Uterus (tissue), 4 donors: ENCODE data around the gene NOSTRIN. TPM values are rescaled to one million over a fixed set of nuclear protein-coding genes. Genes with fewer than 3 reads are reported as not detected.

Experiments used
- DNase-seq, 2 donors: peaks; one replicate each; pipeline ENCODE4 v3.0.0-alpha.2; 2019 to 2020
- H3K27ac ChIP-seq, 2 donors: fragments of 200-600 bp; sonication (generic); 1 replicate in 1 of 2; 2 replicates in 1 of 2; pipeline ENCODE4 v1.5.1; 2016 to 2018
- H3K27me3 ChIP-seq, 2 donors: fragments of 200-600 bp; sonication (generic); one replicate each; pipeline ENCODE4 v1.5.1; 2018 to 2019; ENCODE audit warnings: control low read depth in 1 of 2
- H3K36me3 ChIP-seq, 2 donors: fragments of 200-600 bp; sonication (generic); one replicate each; pipeline ENCODE4 v1.5.1; 2019; ENCODE audit warnings: control low read depth in 1 of 2
- H3K4me1 ChIP-seq, 2 donors: fragments of 200-600 bp; sonication (generic); one replicate each; pipeline ENCODE4 v1.5.1; 2018 to 2019; ENCODE audit warnings: control low read depth in 1 of 2
- H3K4me3 ChIP-seq, 2 donors: fragments of 200-600 bp; sonication (generic); 1 replicate in 1 of 2; 2 replicates in 1 of 2; pipeline ENCODE4 v1.5.1; 2018 to 2019; ENCODE audit warnings: mild to moderate bottlenecking in 1 of 2
- H3K9me3 ChIP-seq, 2 donors: fragments of 200-600 bp; sonication (generic); one replicate each; pipeline ENCODE4 v1.5.1; 2019; ENCODE audit warnings: control low read depth in 1 of 2
- POLR2A ChIP-seq, 2 donors: fragments of 450-650 bp; IDR thresholded peaks; one replicate each; pipeline ENCODE4 v1.6.1; 2016; ENCODE audit warnings: antibody characterized with exemption in 2 of 2, mild to moderate bottlenecking in 1 of 2, moderate library complexity in 1 of 2
- intact Hi-C: fragments of 100-400 bp; cut with DNase I; formaldehyde crosslinking; loops from one replicate; pipeline ENCODE4 v1.15.1; 2023; ENCODE audit warnings: low total_unique reads
- total RNA-seq, 4 donors: library from RNA; depleted of rRNA in 3 of 4; stranded (reverse); fragments of >200 nt in 3 of 4; gene quantifications; one replicate each; pipeline versions ENCODE4 v1.1.0 to v1.2.4, GENCODE V29; 2014 to 2023
- TF ChIP-seq, protein P1 (sequence below), 4 experiments: fragments of 200-600 bp in 2 of 4; fragments of 450-650 bp in 2 of 4; sonication (generic) in 2 of 4; IDR thresholded peaks; one replicate each; pipeline ENCODE4 v1.5.1; 2016 to 2019; ENCODE audit warnings: antibody characterized with exemption in 4 of 4, mild to moderate bottlenecking in 2 of 4, moderate library complexity in 1 of 4
- donor health status: DM: yes; HTN: yes; CAD: no.

NOSTRIN gene
- total RNA-seq, 4 donors from 2014 or later: 27.5 to 192 (median 147) TPM

DNA sequence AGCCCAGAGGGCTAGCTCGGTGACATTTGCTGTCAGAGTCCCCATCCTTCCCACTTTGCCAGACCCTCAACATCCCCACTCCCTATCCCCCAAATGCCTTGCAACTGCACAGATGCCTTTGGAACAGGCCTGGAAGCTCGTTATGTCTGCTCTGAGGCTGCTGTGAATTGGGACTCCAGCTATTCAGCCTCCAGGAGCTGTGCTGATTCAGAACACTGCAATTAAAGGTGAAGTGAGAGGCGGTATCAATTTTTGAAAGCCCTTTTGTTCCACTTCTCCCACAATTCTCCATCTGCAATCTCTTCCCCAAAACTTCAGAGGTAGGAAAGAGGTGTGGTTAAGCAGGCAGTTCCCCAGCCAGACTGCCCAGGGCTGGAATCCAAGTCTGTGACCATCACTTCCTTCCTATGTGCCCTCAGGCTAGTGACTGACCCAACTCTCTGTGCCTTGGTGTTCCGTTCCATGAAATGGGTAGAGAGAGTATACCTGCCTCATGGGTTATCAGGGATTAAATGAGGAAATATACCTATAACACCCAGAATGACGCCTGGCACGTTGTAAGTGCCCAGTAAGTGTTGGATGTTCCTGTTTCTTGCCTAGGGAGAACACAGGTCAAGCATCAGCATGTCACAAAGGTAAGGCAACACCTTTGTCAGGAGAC, 17.5 kb downstream of the NOSTRIN start:
- no peaks in the 10 kb centered on the region for H3K27me3 ChIP-seq
- H3K9me3 ChIP-seq: no peaks in the 10 kb centered on the region
- intact Hi-C loops: no loop called here
- H3K4me3 ChIP-seq: no peak overlapping the region
- TF ChIP-seq, protein P1, sequence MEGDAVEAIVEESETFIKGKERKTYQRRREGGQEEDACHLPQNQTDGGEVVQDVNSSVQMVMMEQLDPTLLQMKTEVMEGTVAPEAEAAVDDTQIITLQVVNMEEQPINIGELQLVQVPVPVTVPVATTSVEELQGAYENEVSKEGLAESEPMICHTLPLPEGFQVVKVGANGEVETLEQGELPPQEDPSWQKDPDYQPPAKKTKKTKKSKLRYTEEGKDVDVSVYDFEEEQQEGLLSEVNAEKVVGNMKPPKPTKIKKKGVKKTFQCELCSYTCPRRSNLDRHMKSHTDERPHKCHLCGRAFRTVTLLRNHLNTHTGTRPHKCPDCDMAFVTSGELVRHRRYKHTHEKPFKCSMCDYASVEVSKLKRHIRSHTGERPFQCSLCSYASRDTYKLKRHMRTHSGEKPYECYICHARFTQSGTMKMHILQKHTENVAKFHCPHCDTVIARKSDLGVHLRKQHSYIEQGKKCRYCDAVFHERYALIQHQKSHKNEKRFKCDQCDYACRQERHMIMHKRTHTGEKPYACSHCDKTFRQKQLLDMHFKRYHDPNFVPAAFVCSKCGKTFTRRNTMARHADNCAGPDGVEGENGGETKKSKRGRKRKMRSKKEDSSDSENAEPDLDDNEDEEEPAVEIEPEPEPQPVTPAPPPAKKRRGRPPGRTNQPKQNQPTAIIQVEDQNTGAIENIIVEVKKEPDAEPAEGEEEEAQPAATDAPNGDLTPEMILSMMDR (IDR thresholded peaks at IDR 0.05): no peak
- TF ChIP-seq POLR2A (IDR thresholded peaks at IDR 0.05): no peak
- H3K4me1 ChIP-seq: no peaks in the 10 kb centered on the region
- H3K27ac ChIP-seq: no peak overlapping the region
- no peaks in the 10 kb centered on the region for H3K36me3 ChIP-seq
- no peak for DNase-seq

DNA sequence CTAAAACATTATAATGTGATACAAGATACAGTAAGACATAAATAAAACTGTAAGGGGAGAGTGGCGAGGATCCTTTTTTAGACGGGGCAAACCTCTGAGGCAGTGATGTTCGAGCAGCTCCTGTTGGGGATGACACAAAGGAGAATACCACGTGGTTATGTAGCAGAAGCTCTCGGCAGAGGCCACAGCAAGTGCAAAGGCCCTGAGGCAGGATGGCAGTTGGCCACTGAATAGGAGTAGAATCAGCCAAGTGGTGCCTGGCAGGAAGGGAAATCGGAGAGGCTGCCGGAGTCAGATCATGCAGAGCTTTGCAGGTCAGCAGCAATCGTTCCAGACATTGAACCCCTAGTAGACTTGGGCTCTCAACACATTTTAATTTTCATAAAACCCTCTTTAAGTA, 19.1 kb downstream of the NOSTRIN start:
- H3K27ac ChIP-seq: no peak overlapping the region

DNA sequence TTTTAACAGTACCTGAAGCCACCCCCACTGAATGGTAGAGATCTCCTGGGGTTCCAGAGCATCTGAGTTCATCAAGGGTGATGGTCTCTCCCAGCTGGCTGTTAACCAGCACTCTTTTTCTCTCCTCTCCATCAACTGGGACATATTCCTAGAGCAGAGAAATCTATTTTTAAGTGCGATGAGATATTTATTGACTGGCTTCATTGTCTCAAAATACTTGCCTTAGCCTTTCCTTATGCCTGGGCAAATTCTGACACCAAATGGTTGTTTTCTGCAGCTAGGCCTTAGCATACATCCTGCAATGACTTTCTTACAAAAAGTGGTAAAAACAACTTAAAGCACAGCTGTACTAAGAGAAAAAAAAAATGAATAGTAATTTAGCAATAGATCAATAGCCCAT, 19.6 kb downstream of the NOSTRIN start:
- Histone ChIP-seq H3K36me3 (no peaks in the 10 kb centered on the region), H3K4me3 (no peak overlapping the region), H3K27ac (no peak overlapping the region), H3K4me1 (no peaks in the 10 kb centered on the region), H3K9me3 (no peaks in the 10 kb centered on the region), H3K27me3 (no peaks in the 10 kb centered on the region)
- intact Hi-C loops: no loop called here
- DNase-seq: no peak
- no peak for TF ChIP-seq POLR2A (IDR thresholded peaks at IDR 0.05)
- TF ChIP-seq, protein P1 (IDR thresholded peaks at IDR 0.05): no peak

More for the DNA sequence above, 19.1 kb downstream of the NOSTRIN start:
- intact Hi-C loops: no loop called here
- no peak overlapping the region for H3K4me3 ChIP-seq
- H3K4me1 ChIP-seq: no peaks in the 10 kb centered on the region
- TF ChIP-seq POLR2A (IDR thresholded peaks at IDR 0.05): no peak
- TF ChIP-seq, protein P1 (IDR thresholded peaks at IDR 0.05): no peak
- no peaks in the 10 kb centered on the region for H3K9me3 ChIP-seq
- no peak for DNase-seq
- no peaks in the 10 kb centered on the region for H3K27me3 ChIP-seq
- no peaks in the 10 kb centered on the region for H3K36me3 ChIP-seq

DNA sequence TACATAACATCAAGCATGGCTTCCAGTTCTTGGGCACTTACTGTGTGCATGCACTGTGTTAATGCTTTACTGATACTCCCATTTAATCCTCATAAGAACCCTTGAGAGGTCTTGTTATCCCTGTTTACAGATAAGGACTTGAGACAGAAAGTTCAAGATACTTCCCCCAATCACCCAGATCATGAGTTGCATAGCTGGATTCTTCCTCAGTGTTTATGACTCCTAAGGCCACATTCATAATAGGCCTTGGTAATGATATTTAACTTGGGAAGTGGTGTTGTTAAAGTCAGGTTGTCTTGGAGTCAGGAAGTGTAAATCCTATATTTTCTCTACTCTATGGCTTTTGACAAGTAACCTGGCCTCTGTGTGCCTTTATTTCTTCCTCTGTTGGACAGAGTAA, 22.7 kb downstream of the NOSTRIN start:
- no peak overlapping the region for H3K27ac ChIP-seq
- no peaks in the 10 kb centered on the region for H3K4me1 ChIP-seq
- H3K27me3 ChIP-seq: no peaks in the 10 kb centered on the region
- DNase-seq: no peak
- intact Hi-C loops: no loop called here
- TF ChIP-seq POLR2A (IDR thresholded peaks at IDR 0.05): no peak
- TF ChIP-seq, protein P1 (IDR thresholded peaks at IDR 0.05): no peak
- H3K36me3 ChIP-seq: no peaks in the 10 kb centered on the region
- H3K4me3 ChIP-seq: no peak overlapping the region
- H3K9me3 ChIP-seq: no peaks in the 10 kb centered on the region

DNA sequence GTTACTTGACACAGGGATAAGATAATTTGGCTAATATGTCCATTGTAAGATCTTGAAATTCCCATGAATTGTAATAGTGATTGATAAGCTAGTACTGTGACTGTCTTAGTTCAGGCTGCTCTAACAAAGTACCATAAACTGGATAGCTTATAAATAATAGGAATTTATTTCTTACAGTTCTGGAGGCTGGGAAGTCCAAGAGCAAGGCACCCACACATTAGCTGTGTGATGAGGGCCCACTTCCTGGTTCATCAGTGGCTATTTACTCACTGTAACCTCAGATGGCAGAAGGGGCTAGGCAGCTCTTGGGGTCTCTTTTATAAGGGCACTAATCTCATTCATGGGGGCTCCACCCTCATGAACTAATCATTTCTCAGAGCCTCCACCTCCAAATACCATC, 28.5 kb downstream of the NOSTRIN start:
- H3K9me3 ChIP-seq: no peaks in the 10 kb centered on the region
- no peak for TF ChIP-seq POLR2A (IDR thresholded peaks at IDR 0.05)
- TF ChIP-seq, protein P1 (IDR thresholded peaks at IDR 0.05): no peak

More for the DNA sequence above, 28.5 kb downstream of the NOSTRIN start:
- Histone ChIP-seq H3K4me3 (no peak overlapping the region), H3K4me1 (no peaks in the 10 kb centered on the region), H3K36me3 (no peaks in the 10 kb centered on the region), H3K27me3 (no peaks in the 10 kb centered on the region), H3K27ac (no peak overlapping the region)
- no peak for DNase-seq
- intact Hi-C loops: no loop called here
